K562 (cell line): ENCODE measurements around the gene MAN1A1. TPM values are rescaled to one million over a fixed set of nuclear protein-coding genes. Genes with fewer than 3 reads are reported as not detected.
A peak's percentile ranks its signal among the peaks of the same experiment; 100 is the strongest.

Experiments used
- ARNT ChIP-seq, 2 experiments: fragments of 450-650 bp; IDR thresholded peaks; 2 replicates each; pipeline ENCODE4 v1.6.1; 2016; ENCODE audit warnings: mild to moderate bottlenecking in 1 of 2
- CBX1 ChIP-seq: sonication (generic); IDR thresholded peaks from 2 replicates; pipeline ENCODE4 v1.6.1; 2016; ENCODE audit warnings: antibody characterized with exemption, low read depth, mild to moderate bottlenecking
- COPS2 ChIP-seq: fragments of 450-650 bp; conservative IDR thresholded peaks from 2 replicates; pipeline ENCODE4 v1.6.1; 2016; ENCODE audit warnings: mild to moderate bottlenecking, moderate library complexity
- CSDE1 ChIP-seq, 2 experiments: fragments of 450-650 bp; IDR thresholded peaks; 2 replicates each; pipeline ENCODE4 v1.6.1; 2016; ENCODE audit warnings: mild to moderate bottlenecking in 1 of 2
- DIDO1 ChIP-seq: fragments of 450-650 bp; IDR thresholded peaks from 2 replicates; pipeline ENCODE4 v1.6.1; 2016; ENCODE audit warnings: low read depth, missing biosample characterization, missing genetic modification characterization
- EGR1 ChIP-seq: fragments of 450-650 bp; conservative IDR thresholded peaks from 2 replicates; pipeline ENCODE4 v1.6.1; 2017; ENCODE audit warnings: mild to moderate bottlenecking
- EP400 ChIP-seq: fragments of 450-650 bp; IDR thresholded peaks from 2 replicates; pipeline ENCODE4 v1.6.1; 2017; ENCODE audit warnings: antibody characterized with exemption, mild to moderate bottlenecking, moderate library complexity
- ETS2 ChIP-seq: IDR thresholded peaks from 2 replicates; pipeline ENCODE4 v1.6.1; 2016; ENCODE audit warnings: borderline replicate concordance, missing genetic modification characterization, mild to moderate bottlenecking, moderate library complexity, missing compliant biosample characterization; ENCODE audit not compliant: poor library complexity, severe bottlenecking
- FOXJ2 ChIP-seq: fragments of 200-800 bp; sonication (Bioruptor generic); IDR thresholded peaks from 2 replicates; pipeline ENCODE4 v1.6.1; 2016; ENCODE audit warnings: missing genetic modification characterization, missing compliant biosample characterization
- GTF2A2 ChIP-seq: IDR thresholded peaks from 2 replicates; pipeline ENCODE4 v1.6.1; 2016; ENCODE audit warnings: mild to moderate bottlenecking, missing genetic modification characterization, missing compliant biosample characterization
- HDAC1 ChIP-seq, 2 experiments: fragments of 450-650 bp; IDR thresholded peaks; 2 replicates each; pipeline ENCODE4 v1.6.1; 2016 to 2017; ENCODE audit warnings: inconsistent platforms in 1 of 2, mild to moderate bottlenecking in 1 of 2, moderate library complexity in 1 of 2
- JUND ChIP-seq, 2 experiments: IDR thresholded peaks; 2 replicates in 1 of 2; 3 replicates in 1 of 2; pipeline ENCODE4 v1.6.1; 2011; ENCODE audit warnings: borderline replicate concordance in 2 of 2, low read depth in 2 of 2, low read length in 2 of 2, improper control_type of control experiment in 1 of 2, missing biosample characterization in 1 of 2, missing genetic modification characterization in 1 of 2, missing genetic modification reagents in 1 of 2
- MAX ChIP-seq: sonication (generic); formaldehyde crosslinking; IDR thresholded peaks from 2 replicates; pipeline ENCODE4 v1.9.0; 2022; ENCODE audit warnings: mild to moderate bottlenecking, missing genetic modification reagents
- NR1H2 ChIP-seq: sonication (generic); formaldehyde crosslinking; IDR thresholded peaks from 2 replicates; pipeline ENCODE4 v1.4.0; 2020; ENCODE audit warnings: mild to moderate bottlenecking, missing genetic modification reagents
- RBM34 ChIP-seq: fragments of 200-400 bp; formaldehyde crosslinking; IDR thresholded peaks from 2 replicates; pipeline ENCODE4 v1.6.1; 2018; ENCODE audit warnings: low read length, borderline replicate concordance; ENCODE audit not compliant: insufficient read depth
- SREBF1 ChIP-seq: fragments of 150-350 bp; IDR thresholded peaks from 2 replicates; pipeline ENCODE4 v1.6.1; 2014; ENCODE audit warnings: antibody characterized with exemption, low read depth, low read length, borderline replicate concordance
- SRSF1 ChIP-seq: fragments of 200-400 bp; formaldehyde crosslinking; IDR thresholded peaks from 2 replicates; pipeline ENCODE4 v1.6.1; 2017; ENCODE audit warnings: mild to moderate bottlenecking, low read depth, low read length, moderate library complexity
- ZEB2 ChIP-seq: fragments of 450-650 bp; IDR thresholded peaks from 2 replicates; pipeline ENCODE4 v1.6.1; 2016
- ZNF23 ChIP-seq: fragments of 250-450 bp; sonication (Bioruptor Pico); IDR thresholded peaks from 2 replicates; pipeline ENCODE4 v1.4.0; 2020; ENCODE audit warnings: mild to moderate bottlenecking
- ZNF263 ChIP-seq: sonication (generic); formaldehyde crosslinking; IDR thresholded peaks from 2 replicates; pipeline ENCODE4 v1.8.0; 2022; ENCODE audit warnings: mild to moderate bottlenecking, missing genetic modification reagents, borderline replicate concordance
- ZNF408 ChIP-seq: fragments of 250-450 bp; sonication (Bioruptor Pico); IDR thresholded peaks from 2 replicates; pipeline ENCODE4 v1.4.0; 2020; ENCODE audit warnings: low read depth, mild to moderate bottlenecking, moderate library complexity
- ZNF586 ChIP-seq: fragments of 450-650 bp; formaldehyde crosslinking; conservative IDR thresholded peaks from 2 replicates; pipeline ENCODE4 v1.4.0; 2020; ENCODE audit warnings: mild to moderate bottlenecking, moderate library complexity
- ZNF668 ChIP-seq: fragments of 250-450 bp; sonication (Bioruptor Pico); IDR thresholded peaks from 2 replicates; pipeline ENCODE4 v1.8.0; 2022; ENCODE audit warnings: mild to moderate bottlenecking, inconsistent platforms
- ZNF699 ChIP-seq: fragments of 250-450 bp; sonication (Bioruptor Pico); IDR thresholded peaks from 2 replicates; pipeline ENCODE4 v1.8.0; 2021; ENCODE audit warnings: mild to moderate bottlenecking, moderate library complexity; ENCODE audit not compliant: insufficient replicate concordance
- polyA plus RNA-seq, 8 experiments: library from polyadenylated mRNA; depleted of rRNA in 4 of 8; stranded (reverse) in 5 of 8; unstranded in 3 of 8; fragments of >200 nt; fragmentation: Nextera tagmentation in 2 of 8; fragmentation: Illumina TruSeq in 1 of 8; extraction: Ambion mirVana in 2 of 8; extraction: Trizol in 1 of 8; gene quantifications; 2 replicates each; pipeline versions ENCODE4 v1.2.1 to v1.2.3, GENCODE V29; 2011 to 2014; ENCODE audit warnings: inconsistent platforms in 1 of 8, missing spikeins in 1 of 8
- total RNA-seq, 7 experiments: library from RNA; depleted of rRNA in 6 of 7; stranded (reverse); fragments of >200 nt in 6 of 7; fragmentation: Illumina TruSeq in 2 of 7; extraction: Trizol in 2 of 7; gene quantifications; 2 replicates each; pipeline versions ENCODE4 v1.2.1 to v1.2.3, GENCODE V29; 2011 to 2021; ENCODE audit warnings: low replicate concordance in 1 of 7
- TF ChIP-seq, protein P1 (sequence below): fragments of 250-450 bp; sonication (Bioruptor Pico); IDR thresholded peaks from 2 replicates; pipeline ENCODE4 v1.8.0; 2022; ENCODE audit warnings: moderate library complexity, mild to moderate bottlenecking, inconsistent platforms
- TF ChIP-seq, protein P2 (sequence below): fragments of 450-650 bp; IDR thresholded peaks from 2 replicates; pipeline ENCODE4 v1.6.1; 2016; ENCODE audit warnings: borderline replicate concordance

Gene MAN1A1
- total and polyA plus RNA-seq, 9 of the 15 experiments (the other 6 are each of a cell fraction or from before 2014, with no cell fraction given), result 24.5 to 78.4 (median 59.7) TPM

DNA sequence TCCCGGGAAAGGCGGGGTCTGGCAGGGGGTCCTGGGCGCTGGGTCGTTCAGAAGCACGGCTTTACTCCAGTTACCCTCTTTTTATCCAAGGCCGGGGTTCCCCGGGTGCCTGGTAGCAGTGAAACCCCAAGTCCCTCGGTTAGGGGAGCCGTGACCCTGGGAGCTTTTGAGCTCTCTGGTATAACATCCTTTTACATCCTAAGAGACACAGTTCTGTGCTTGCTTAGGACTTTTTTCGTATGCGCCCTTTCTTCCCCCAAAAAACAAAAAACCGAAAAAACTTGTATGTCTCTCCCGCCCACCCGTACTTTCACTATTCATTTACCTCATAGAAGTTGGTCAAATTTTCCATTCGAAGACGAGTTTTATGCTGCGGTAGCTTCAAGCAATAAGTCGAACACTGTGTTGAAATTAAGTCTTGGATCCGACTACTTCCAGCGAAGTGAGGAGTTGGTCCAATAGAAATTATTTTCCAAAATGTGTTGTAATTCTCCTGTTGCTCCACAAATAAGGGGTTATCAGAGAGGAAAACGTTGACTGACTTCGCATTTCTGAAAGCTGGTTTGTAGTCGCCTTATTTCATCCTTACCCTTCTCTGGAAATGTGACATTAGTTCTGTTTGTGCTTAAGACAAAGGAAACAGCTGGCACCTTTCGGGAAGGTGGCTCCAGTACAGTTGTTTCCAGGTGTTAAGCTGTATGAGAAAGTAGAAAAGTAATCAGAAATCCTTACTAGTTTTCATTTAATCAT, 816 bp upstream of the MAN1A1 start (continued):
- TF ChIP-seq JUND (IDR thresholded peaks at IDR 0.05; ENCODE audit: borderline replicate concordance, low read depth, low read length), result peak; percentile 21; the same call in 1 of the 2 replicates
- peak; percentile 44; the same call in 1 of the 3 replicates for TF ChIP-seq JUND (tag; IDR thresholded peaks at IDR 0.05; ENCODE audit: borderline replicate concordance, low read depth, low read length)
- no peak for TF ChIP-seq RBM34
- TF ChIP-seq, protein P1, sequence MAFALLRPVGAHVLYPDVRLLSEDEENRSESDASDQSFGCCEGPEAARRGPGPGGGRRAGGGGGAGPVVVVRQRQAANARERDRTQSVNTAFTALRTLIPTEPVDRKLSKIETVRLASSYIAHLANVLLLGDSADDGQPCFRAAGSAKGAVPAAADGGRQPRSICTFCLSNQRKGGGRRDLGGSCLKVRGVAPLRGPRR (CRISPR knock-in tag), result no peak
- TF ChIP-seq ZNF586 (CRISPR knock-in tag), result no peak
- TF ChIP-seq ZNF23 (CRISPR knock-in tag), result no peak
- no peak for TF ChIP-seq COPS2
- TF ChIP-seq EP400, result no peak
- TF ChIP-seq, protein P2, sequence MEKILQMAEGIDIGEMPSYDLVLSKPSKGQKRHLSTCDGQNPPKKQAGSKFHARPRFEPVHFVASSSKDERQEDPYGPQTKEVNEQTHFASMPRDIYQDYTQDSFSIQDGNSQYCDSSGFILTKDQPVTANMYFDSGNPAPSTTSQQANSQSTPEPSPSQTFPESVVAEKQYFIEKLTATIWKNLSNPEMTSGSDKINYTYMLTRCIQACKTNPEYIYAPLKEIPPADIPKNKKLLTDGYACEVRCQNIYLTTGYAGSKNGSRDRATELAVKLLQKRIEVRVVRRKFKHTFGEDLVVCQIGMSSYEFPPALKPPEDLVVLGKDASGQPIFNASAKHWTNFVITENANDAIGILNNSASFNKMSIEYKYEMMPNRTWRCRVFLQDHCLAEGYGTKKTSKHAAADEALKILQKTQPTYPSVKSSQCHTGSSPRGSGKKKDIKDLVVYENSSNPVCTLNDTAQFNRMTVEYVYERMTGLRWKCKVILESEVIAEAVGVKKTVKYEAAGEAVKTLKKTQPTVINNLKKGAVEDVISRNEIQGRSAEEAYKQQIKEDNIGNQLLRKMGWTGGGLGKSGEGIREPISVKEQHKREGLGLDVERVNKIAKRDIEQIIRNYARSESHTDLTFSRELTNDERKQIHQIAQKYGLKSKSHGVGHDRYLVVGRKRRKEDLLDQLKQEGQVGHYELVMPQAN, result 0 out of 2 replicates have a peak, but pooled peaks have one; percentile 19
- TF ChIP-seq SREBF1, result no peak
- TF ChIP-seq HDAC1 (IDR thresholded peaks at IDR 0.05), result peak in 1 of 2 experiments; percentile 23; a peak in 1 of 4 replicates
- TF ChIP-seq CBX1, result no peak
- peak; percentile 59; the same call in 1 of the 2 replicates for TF ChIP-seq ZEB2
- no peak for TF ChIP-seq CSDE1 (IDR thresholded peaks at IDR 0.05)
- no peak for TF ChIP-seq FOXJ2 (tag)
- no peak for TF ChIP-seq ARNT (IDR thresholded peaks at IDR 0.05)
- TF ChIP-seq NR1H2 (CRISPR knock-in tag), result no peak
- TF ChIP-seq EGR1, result 0 out of 2 replicates have a peak, but pooled peaks have one; percentile 3
- no peak for TF ChIP-seq DIDO1 (tag)
- no peak for TF ChIP-seq ZNF699 (CRISPR knock-in tag)
- no peak for TF ChIP-seq GTF2A2
- TF ChIP-seq ZNF263 (CRISPR knock-in tag), result no peak
- TF ChIP-seq ZNF408 (CRISPR knock-in tag), result no peak
- TF ChIP-seq MAX (CRISPR knock-in tag), result no peak
- no peak for TF ChIP-seq ETS2 (tag)
- no peak for TF ChIP-seq ZNF668 (CRISPR knock-in tag)
- TF ChIP-seq SRSF1, result no peak
